Measurements from ENCODE around the gene IFNA4.

The IFNA4 gene

GRCh38 chr9:21165516-21165915 is 21.9 kb downstream of the IFNA4 start:
- DNase-seq = no peak

- DNase-seq = no peak
Observed at GRCh38 chr9:21160178-21160577, 27.2 kb downstream of the IFNA4 start.

GRCh38 chr9:21155501-21155900 is 31.9 kb downstream of the IFNA4 start:
- no peak for DNase-seq

GRCh38 chr9:21154018-21154608 is 33.3 kb downstream of the IFNA4 start:
- DNase-seq = no peak

DNA sequence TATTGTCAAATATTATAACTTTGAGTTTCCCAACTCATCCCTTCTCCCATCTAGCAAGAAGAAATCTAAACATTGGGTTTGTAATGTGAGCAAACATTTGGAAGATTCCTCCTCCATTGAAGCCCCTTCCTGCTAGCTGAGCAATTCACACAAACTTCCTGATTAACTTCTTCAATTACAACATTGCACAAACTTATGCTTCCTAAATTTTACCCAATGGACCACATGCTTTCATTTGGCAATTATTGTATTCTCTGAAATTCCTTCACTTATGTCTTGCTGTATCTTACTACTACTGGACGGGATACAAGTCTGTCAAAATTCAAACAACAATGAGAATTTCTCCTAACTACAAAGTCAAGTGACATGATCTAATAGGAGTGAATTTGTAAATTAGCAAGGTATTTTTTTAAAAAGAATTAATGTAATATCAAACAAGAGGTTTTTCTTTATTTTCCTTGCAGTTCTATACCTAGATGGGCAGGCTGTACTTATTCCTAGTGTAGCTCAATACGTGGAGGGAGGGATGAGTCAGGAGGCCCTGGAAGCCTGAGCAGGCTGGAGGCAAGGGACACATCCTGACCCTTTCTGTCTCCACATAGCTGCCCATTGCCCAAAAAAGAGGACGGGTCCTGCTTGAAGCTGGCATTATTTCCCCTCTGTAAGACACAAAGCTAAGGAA is 33.9 kb downstream of the IFNA4 start:
- no peak for DNase-seq

DNA sequence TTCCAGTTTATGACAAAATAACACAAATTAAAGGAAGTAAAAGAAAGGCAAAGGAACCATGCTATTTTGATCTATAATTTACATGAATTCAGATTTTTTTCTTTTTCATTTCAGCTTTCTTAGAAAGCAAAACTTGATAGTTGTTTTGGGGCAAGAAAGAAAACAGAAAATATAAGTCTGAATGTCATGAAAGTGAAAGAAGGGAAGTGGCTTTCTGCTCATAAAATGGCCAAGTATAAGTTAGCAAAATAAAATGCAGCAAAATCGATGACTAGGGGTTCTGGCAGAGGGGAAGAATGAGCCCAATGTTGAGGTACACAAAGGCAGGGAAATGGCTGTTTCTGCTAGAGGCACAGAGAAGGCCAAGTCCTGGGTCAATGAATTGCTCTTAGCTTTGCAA is 42.8 kb downstream of the IFNA4 start:
- DNase-seq = no peak

DNA sequence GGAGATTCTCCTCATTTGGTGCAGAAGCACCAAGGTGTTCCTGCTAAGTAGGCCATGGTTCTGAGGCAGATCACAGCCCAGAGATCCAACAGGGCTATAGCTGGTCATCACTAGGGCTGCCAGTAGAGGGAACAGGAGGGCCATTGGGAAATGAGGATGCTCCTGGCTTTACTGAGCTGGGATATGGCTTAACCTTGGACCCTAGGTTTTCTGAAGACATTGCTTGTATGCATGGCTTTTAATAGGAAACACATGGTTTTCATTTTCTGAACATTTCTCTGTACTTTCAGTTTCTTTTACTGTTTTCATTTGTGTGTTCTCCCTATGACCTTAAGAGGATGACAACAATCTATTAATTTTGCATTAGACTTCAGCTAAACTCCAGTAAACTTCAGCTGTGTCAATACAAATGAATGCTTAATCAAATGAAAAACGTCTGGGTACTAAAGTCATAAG is 45.9 kb downstream of the IFNA4 start, which contains the start of gene IFNW1:
TSS of gene IFNW1 (minus strand) at position 406 of the 456 bp plus-strand sequence. CDS start at position 144, 262 bp downstream.
- DNase-seq = no peak

GRCh38 chr9:21137020-21137419 is 50.4 kb downstream of the IFNA4 start:
- DNase-seq = no peak
